SU-DHL-6 (cell line): ENCODE measurements around the gene SURF2.

Experiments used
- H2AFZ ChIP-seq: fragments of 200-600 bp; sonication (generic); 2 replicates; pipeline ENCODE4 v1.6.1; 2014; ENCODE audit warnings: low read depth, mild to moderate bottlenecking, moderate library complexity, mixed read lengths, antibody characterized with exemption, low read length; ENCODE audit not compliant: severe bottlenecking
- H3F3A ChIP-seq: fragments of 200-600 bp; shearing (Covaris generic); 2 replicates; pipeline ENCODE4 v1.6.0; 2016; ENCODE audit warnings: antibody characterized with exemption, mild to moderate bottlenecking; ENCODE audit not compliant: insufficient read depth
- H3K27ac ChIP-seq: fragments of 200-600 bp; sonication (generic); 2 replicates; pipeline ENCODE4 v1.5.1; 2016; ENCODE audit warnings: low read depth, mild to moderate bottlenecking, low read length, moderate library complexity, mixed read lengths
- H3K27me3 ChIP-seq: fragments of 200-600 bp; sonication (generic), shearing (Covaris generic); 2 replicates; pipeline ENCODE4 v1.6.0; 2014; ENCODE audit warnings: mild to moderate bottlenecking, low read length
- H3K36me3 ChIP-seq: fragments of 200-600 bp; sonication (generic); 2 replicates; pipeline ENCODE4 v1.6.1; 2014; ENCODE audit warnings: mild to moderate bottlenecking, low read length, mixed read lengths
- H3K4me2 ChIP-seq: fragments of 300-600, 200-600 bp; shearing (Covaris generic), sonication (generic); 2 replicates; pipeline ENCODE4 v1.6.0; 2014; ENCODE audit warnings: low read length, low read depth, mild to moderate bottlenecking; ENCODE audit not compliant: poor library complexity, severe bottlenecking
- H3K4me3 ChIP-seq: fragments of 200-600 bp; sonication (generic); 2 replicates; pipeline ENCODE4 v1.5.1; 2014; ENCODE audit warnings: antibody characterized with exemption, low read length, mild to moderate bottlenecking, mixed read lengths; ENCODE audit not compliant: insufficient read depth, poor library complexity, severe bottlenecking
- H3K79me2 ChIP-seq: fragments of 200-600 bp; sonication (generic); 2 replicates; pipeline ENCODE4 v1.6.1; 2014; ENCODE audit warnings: mild to moderate bottlenecking, low read length, moderate library complexity; ENCODE audit not compliant: insufficient read depth
- H3K9ac ChIP-seq: fragments of 200-600 bp; sonication (generic); 2 replicates; pipeline ENCODE4 v1.7.0; 2014; ENCODE audit warnings: mild to moderate bottlenecking, low read length
- H3K9me2 ChIP-seq: fragments of 200-600 bp; sonication (generic); replicated peaks from 2 replicates; pipeline ENCODE4 v1.6.1; 2014; ENCODE audit warnings: low read length; ENCODE audit not compliant: insufficient read depth
- H3K9me3 ChIP-seq: fragments of 200-600 bp; sonication (generic); 2 replicates; pipeline ENCODE4 v1.6.1; 2014; ENCODE audit warnings: low read length, mixed read lengths; ENCODE audit not compliant: insufficient read depth
- H4K20me1 ChIP-seq: fragments of 200-600 bp; sonication (generic); 2 replicates; pipeline ENCODE4 v1.6.1; 2014; ENCODE audit warnings: low read depth, mild to moderate bottlenecking, antibody characterized with exemption, low read length, moderate library complexity, mixed read lengths
- EZH2phosphoT487 ChIP-seq: fragments of 200-600 bp; sonication (generic), shearing (Covaris generic); conservative IDR thresholded peaks from 2 replicates; pipeline ENCODE4 v1.6.1; 2018; ENCODE audit warnings: mild to moderate bottlenecking, antibody characterized with exemption, low read length, moderate library complexity, mixed read lengths
- TF ChIP-seq, protein P1 (sequence below): fragments of 200-600 bp; sonication (generic); IDR thresholded peaks from one replicate; pipeline ENCODE4 v1.5.1; 2017; ENCODE audit warnings: antibody characterized with exemption, mild to moderate bottlenecking, low read length, moderate library complexity; ENCODE audit not compliant: insufficient read depth, poor library complexity, severe bottlenecking

Gene SURF2

DNA sequence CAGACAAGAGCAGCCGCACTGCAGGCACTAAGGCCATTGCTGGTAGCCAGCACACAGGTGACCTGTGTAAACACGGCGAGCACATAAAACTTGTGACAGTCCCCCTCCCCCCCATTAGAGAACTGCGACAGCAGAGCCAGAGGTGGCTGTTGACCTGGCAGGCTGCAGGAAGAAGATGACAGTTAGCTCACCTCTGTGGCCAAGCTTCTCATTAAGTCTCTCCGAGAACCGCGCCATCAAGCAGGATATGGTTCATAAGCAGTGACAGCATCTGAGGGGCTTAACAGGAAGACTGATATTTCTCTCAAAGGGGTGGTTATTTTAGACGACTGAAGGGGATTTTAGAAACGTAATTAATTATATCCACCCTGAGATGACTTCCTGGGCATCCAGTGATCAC lies 14.3 kb downstream of the SURF2 start:
- Histone ChIP-seq H4K20me1 (no peaks in the 10 kb centered on the region; the same call in 1 of the 2 replicates), H3K36me3 (peaks cover 6% of the 10 kb centered on the region; the same call in 1 of the 2 replicates), H3K4me2 (no peak overlapping the region), H3K4me3 (no peak overlapping the region), H3K79me2 (peaks cover 86% of the 10 kb centered on the region), H3K27me3 (no peaks in the 10 kb centered on the region), H3K9me3 (no peaks in the 10 kb centered on the region), H3F3A (no peaks in the 10 kb centered on the region), H3K9ac (no peak overlapping the region), H3K27ac (no peak overlapping the region), H2AFZ (no peak overlapping the region), H3K9me2 (no peaks in the 10 kb centered on the region)
- TF ChIP-seq EZH2phosphoT487 = no peak
- TF ChIP-seq, protein P1, sequence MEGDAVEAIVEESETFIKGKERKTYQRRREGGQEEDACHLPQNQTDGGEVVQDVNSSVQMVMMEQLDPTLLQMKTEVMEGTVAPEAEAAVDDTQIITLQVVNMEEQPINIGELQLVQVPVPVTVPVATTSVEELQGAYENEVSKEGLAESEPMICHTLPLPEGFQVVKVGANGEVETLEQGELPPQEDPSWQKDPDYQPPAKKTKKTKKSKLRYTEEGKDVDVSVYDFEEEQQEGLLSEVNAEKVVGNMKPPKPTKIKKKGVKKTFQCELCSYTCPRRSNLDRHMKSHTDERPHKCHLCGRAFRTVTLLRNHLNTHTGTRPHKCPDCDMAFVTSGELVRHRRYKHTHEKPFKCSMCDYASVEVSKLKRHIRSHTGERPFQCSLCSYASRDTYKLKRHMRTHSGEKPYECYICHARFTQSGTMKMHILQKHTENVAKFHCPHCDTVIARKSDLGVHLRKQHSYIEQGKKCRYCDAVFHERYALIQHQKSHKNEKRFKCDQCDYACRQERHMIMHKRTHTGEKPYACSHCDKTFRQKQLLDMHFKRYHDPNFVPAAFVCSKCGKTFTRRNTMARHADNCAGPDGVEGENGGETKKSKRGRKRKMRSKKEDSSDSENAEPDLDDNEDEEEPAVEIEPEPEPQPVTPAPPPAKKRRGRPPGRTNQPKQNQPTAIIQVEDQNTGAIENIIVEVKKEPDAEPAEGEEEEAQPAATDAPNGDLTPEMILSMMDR = no peak

DNA sequence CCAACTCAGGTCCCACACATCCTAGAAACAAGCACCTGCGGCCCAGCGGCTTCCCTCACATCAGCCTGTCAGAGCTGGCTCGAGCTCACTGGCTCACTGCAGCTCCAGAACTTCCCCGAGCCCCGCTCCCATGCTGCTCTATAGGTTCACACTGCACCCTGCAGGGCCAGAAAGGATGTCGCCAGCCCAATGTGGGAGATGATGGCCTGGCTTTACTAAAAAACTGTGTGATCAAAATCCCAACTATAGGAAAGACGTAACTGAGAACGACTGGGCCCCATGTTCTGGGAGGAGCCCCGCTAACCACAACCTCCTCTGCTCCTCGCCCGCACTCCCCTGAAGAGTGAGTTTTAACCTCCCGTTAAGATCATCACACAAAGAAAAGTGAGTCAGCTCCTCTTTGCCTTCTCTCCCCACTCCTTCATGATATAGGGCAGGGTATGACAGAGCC lies 14.9 kb downstream of the SURF2 start:
- Histone ChIP-seq H3F3A (no peaks in the 10 kb centered on the region), H2AFZ (no peak overlapping the region), H3K4me3 (no peak overlapping the region), H3K27ac (no peak overlapping the region), H3K36me3 (0 out of 2 replicates have a peak, but pooled peaks cover under 1% of the 10 kb centered on the region), H3K27me3 (no peaks in the 10 kb centered on the region), H4K20me1 (no peaks in the 10 kb centered on the region; the same call in 1 of the 2 replicates), H3K9ac (no peak overlapping the region), H3K4me2 (no peak overlapping the region), H3K79me2 (peaks cover 82% of the 10 kb centered on the region), H3K9me3 (no peaks in the 10 kb centered on the region), H3K9me2 (no peaks in the 10 kb centered on the region)
- TF ChIP-seq, protein P1 = no peak
- no peak for TF ChIP-seq EZH2phosphoT487

DNA sequence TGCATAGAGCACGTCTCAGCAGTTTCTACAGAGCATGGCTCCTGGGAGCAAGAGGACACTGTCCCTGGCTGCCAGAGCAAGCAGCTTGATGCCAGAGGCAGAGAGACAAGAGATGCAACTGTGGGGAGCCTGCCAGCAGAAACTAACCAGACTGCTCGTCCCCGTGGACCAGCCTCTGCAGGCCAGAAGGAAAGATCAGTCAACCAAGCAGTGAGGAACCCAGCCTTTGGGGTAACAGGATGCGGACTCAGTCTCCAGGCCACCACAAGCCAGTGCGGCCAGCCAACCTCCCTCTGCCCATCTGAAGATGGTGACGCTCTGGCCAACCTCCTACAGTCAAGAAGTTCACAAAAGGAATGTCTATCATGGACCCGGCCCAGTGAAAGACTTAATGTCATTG lies 15.8 kb downstream of the SURF2 start:
- Histone ChIP-seq H4K20me1 (no peaks in the 10 kb centered on the region; the same call in 1 of the 2 replicates), H3K27me3 (no peaks in the 10 kb centered on the region), H2AFZ (no peak overlapping the region), H3K9me2 (no peaks in the 10 kb centered on the region), H3K4me3 (no peak overlapping the region), H3K9ac (no peak overlapping the region), H3F3A (peaks cover 5% of the 10 kb centered on the region; the same call in 1 of the 2 replicates), H3K36me3 (no peaks in the 10 kb centered on the region), H3K4me2 (no peak overlapping the region), H3K9me3 (no peaks in the 10 kb centered on the region), H3K79me2 (peaks cover 77% of the 10 kb centered on the region), H3K27ac (no peak overlapping the region)
- no peak for TF ChIP-seq EZH2phosphoT487
- TF ChIP-seq, protein P1 = no peak
